GM20000 (cell line): ENCODE results near the gene SRR.

Experiments used
- DNase-seq: peaks from one replicate; pipeline ENCODE4 v3.0.0; 2012; ENCODE audit warnings: low spot score
- CTCF ChIP-seq: IDR thresholded peaks from 2 replicates; pipeline ENCODE4 v1.5.1; 2012; ENCODE audit warnings: mild to moderate bottlenecking, control low read depth; ENCODE audit errors: extremely low read depth, missing control alignments

Gene SRR

GRCh38 chr17:2337544-2338314, 34.0 kb downstream of the SRR start:
- no peak for TF ChIP-seq CTCF
- peak; percentile 83 for DNase-seq

GRCh38 chr17:2338315-2338657, 34.5 kb downstream of the SRR start:
- no peak for DNase-seq
- TF ChIP-seq CTCF, result no peak

DNA sequence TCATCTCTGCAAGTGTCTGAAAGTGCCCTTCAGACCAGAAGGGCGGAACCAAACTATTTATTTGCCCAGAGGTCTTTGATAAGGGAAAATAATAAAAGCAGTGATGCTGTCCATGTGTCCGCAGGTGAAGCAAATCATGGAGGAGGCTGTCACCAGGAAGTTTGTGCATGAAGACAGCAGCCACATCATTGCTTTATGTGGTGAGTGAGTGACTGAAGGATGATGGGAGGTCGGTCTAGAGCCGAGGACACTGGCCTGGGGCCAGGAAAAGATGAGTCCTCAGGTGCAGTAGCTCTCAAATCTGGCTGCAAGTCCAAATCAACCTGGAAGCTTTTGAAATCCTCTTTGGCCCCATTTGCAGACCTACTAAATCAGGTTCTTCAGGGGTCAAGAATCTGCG, 39.7 kb downstream of the SRR start:
- DNase-seq, result no peak
- no peak for TF ChIP-seq CTCF

- TF ChIP-seq CTCF, result no peak
- no peak for DNase-seq
Measured at GRCh38 chr17:2344528-2344927, 40.8 kb downstream of the SRR start.

DNA sequence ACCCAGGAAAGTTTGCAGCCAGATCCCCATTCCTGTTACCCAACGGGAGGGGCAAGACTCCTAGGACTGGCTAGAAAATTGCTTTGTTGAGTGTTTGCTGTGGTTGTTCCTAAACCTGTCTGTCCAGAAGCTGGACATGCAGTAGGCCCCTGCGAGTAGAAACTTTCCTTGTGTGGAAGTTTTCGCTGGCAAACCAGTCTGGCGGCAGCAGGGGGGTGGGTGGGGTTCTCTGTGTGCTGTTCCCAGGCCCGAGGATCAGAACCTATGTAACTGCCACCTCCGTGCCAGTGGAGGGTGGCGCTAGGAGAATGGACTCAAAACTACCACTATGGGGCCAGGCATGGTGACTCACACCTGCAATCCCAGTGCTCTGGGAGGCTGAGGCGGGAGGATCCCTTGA, 42.7 kb downstream of the SRR start:
- no peak for TF ChIP-seq CTCF
- no peak for DNase-seq

DNA sequence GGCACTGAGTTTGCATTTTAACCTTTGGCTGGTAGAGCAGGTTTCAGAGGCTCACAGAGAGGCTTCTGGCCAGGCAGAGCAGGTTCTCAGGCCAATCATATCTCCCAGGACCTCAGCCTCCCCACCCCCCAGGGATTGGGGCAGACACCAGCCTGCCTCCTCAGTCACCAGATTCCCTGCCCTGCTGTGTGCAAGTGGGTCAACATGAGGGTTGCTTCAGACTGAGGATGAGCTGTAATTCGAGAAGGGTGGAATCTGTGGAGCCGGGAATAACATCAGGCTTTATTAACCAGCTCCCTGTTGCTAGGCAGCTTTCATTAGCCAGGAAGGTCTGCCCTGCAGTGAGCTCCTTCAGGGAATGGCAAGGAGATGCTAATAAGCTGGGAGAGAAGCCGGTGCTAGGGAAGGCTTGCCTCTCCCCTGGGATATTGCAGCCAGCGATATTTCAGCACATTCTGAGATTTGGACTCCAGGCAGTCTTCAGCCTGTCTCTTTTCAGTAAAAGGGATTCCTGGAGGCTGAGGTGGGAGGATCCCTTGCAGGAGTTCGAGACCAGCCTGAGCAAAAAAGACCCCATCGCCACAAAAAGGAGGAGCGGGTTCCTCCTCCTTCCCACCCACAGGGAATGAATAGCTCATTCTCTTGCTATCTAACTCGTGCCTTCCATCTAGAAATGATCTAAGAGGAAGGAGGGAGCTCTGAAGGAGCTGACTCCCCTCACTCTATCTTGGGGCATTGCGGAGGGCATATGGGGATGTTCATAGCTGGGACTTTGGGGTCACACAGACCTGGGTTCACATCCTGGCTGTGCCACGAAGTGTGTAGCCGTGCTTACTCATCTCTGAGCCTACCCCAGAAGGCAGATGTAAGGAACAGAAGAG, 44.3 kb downstream of the SRR start:
- no peak for DNase-seq
- no peak for TF ChIP-seq CTCF

DNA sequence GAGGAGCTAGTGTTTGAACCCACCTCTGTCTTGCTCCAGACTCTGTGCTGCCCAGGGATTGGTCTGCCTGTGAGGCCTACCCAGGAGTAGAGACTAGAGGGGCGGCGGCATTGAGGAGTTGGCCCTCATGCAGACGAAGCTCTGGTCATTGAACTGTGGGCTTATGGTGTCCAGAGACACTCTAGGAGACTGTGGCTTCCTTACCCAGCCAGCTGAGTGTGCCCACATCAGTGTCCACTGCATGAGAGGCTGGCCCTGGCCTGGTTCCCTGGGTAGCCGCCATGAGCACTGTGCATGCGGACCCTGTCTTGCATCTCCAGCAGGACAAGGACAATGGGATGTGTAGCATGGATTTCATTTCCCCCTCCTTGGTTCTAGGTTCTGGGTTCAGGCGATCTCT, 47.5 kb downstream of the SRR start:
- TF ChIP-seq CTCF, result no peak

More for the DNA sequence above, 47.5 kb downstream of the SRR start:
- no peak for DNase-seq
